Fibroblast of skin of back (primary cell): ENCODE data around the gene TYW3.
"Not testable (repeated sequence)": the region's sequence is repeated elsewhere in the genome, so short reads cannot be mapped to it uniquely, and the experiment has no call there.

Experiments used
- DNase-seq: peaks from one replicate; pipeline ENCODE4 v3.0.0-alpha.2; 2013

The TYW3 gene

GRCh38 chr1:74731399-74732052, 1.4 kb upstream of the TYW3 start:
- no peak for DNase-seq

DNA sequence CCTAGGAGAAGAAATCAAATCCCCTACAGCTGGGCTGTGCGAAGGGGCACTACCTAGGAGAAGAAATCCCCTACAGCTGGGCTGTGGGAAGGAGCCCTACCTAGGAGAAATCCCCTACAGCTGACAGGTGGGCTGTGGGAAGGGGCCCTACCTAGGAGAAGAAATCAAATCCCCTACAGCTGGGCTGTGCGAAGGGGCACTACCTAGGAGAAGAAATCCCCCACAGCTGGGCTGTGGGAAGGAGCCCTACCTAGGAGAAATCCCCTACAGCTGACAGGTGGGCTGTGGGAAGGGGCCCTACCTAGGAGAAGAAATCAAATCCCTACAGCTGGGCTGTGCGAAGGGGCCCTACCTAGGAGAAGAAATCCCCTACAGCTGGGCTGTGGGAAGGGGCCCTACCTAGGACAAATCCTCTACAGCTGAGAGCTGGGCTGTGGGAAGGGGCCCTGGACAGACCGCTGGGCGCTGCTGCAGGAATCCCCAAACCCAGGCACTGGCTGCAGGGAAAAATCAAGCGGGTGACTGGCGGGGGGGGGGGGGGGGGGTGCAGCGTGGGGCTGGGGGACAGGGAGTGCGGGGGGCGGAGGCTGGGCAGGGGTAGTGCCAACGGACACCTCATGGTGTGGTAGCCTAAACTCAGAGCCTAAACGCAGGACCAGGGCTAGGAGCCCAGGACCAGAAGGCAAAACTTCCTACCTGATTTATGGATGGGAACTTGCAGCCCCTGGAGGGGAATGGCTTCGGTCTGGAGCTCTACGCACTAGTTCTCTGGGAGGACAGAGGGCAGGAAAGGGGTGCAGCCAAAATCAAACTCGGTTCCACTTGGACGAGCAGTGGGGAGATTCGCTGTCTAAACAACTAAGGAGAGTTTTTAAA, 643 bp upstream of the TYW3 start:
- DNase-seq = not testable (repeated sequence)

DNA sequence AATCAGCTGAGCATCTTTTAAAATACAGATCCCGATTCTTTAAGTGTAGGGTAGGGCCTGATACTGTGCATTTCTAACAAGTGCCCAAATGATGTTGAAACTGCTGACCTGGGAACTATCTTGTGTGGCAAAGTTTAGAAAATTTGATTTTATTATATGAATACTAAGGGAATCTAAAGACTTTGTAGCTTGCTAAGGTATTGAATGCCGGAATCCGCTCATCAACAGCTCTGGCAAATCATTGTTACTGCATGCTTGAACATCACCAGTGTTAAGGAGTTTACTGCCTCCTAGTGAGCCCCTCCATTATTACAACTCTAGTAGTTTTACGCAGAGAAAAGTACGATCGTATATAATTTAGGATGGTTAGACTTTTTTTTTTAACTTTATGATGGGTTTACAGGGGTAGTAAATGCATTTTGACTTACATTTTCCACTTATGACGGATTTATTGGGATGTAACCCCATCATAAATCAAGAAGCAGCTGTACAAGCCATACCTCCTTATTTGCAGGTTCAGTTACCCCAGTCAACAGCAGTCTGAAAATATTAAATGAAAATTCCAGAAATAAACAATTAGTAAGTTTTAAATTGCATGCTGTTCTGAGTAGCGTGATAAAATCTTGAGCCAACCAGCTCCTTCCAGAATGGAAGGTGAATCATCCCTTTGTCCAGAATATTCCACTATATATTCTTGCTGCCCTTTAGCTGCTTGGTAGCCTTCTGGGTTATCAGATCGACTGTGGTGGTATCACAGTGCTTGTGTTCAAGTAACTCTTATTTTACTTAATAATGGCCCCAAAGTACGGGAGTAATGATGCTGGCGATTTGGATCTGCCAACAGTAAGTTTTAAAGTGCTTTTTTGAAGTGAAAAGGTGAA, 892 bp downstream of the TYW3 start:
- DNase-seq = peak; percentile 77

DNA sequence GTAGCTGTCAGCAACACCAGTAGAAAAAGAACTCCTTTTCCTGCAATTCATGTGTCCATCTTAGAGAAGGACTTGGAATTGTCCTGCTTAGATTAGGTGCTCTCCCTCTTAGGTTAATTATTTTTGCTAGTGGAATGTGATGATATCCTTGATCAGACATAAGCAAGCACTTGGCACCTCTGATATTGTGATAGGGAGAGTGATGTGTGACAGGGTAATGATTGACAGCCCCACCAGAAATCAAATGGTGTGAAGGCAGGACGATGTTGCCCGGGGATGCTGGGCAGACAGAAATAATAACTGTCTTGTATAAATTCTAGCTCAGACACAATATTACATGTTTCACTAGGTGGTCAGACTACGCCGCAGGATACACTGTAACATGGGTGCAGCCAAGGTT, 4.4 kb downstream of the TYW3 start:
- DNase-seq = no peak

DNA sequence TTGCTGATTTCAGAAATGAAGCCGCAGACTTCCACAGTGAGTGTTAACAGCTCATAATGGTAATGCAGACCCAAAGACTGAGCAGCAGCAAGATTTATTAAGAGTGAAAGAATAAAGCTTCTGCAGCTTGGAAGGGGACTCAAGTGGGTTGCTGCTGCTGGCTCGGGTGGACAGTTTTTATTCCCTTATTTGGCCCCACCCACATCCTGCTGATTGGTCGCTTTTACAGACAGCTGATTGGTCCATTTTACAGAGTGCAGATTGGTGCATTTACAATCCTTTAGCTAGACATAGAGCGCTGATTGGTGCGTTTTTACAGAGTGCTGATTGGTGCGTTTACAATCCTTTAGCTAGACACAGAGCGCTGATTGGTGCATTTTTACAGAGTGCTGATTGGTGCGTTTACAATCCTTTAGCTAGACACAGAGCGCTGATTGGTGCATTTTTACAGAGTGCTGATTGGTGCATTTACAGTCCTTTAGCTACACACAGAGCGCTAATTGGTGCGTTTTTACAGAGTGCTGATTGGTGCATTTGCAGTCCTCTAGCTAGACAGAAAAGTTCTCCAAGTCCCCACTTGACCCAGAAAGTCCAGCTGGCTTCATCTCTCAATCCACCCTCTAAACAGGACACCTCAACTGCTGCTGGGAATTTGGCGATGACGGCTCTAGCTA, 7.5 kb downstream of the TYW3 start:
- DNase-seq = not testable (repeated sequence)

- DNase-seq = not testable (repeated sequence)
Observed at GRCh38 chr1:74745247-74745646, 12.3 kb downstream of the TYW3 start.

DNA sequence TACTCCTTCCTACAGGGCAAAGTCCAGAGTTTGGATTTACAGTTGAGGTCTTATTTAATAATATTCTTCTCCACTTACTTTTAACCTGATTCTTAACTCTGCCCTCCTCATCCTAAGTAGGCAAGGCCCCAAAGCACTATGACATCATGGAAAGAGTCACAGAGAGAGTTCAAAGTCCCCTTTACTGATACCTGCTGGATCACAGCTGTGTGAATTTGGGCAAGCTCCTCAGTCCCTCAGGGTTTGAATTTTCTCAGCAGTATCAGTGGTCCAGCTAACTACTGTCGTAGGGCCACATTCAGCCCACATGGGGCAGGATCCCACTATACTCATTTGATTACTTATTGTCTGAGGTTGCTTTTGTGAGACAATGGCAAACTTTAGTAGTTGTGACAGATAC, 16.0 kb downstream of the TYW3 start:
- no peak for DNase-seq

DNA sequence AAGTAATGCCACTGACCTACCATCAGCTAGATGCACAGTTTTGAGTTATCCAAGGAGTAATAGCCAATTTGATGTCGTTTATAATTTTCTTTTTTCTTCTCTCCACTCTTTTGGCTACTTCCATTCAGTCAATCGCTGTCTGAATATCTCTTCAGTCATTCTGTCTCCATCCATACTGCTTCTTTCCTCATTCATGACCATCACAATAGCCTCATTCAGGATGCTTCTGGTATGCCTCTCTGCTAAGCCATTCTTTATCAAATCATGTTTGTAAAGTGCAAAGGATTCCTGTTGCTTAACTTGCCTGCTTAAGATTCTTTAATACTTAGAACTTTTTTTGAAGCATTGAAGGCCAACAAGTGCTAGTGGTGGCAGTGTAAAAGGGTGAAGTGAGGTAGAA, 20.2 kb downstream of the TYW3 start:
- DNase-seq = no peak

GRCh38 chr1:74755475-74755874, 22.5 kb downstream of the TYW3 start:
- no peak for DNase-seq

- DNase-seq = not testable (repeated sequence)
Observed at GRCh38 chr1:74756650-74757049, 23.7 kb downstream of the TYW3 start.

DNA sequence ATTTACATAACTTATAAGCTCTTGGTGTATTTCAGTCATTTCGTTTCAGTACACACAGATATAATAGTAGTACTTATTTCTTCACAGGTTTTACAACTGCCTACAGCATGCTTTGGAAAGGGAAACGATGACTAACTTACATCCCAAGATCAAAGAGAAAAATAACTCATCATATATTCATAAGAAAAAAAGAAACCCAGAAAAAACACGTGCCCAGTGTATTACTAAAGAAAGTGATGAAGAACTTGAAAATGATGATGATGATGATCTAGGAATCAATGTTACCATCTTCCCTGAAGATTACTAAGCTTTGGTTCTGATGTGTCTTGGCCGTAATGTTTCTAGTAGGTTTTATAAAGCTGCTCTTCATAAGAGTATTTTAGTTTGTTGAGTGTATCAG, 30.9 kb downstream of the TYW3 start:
- DNase-seq = no peak

- no peak for DNase-seq
Observed at GRCh38 chr1:74766579-74766978, 33.6 kb downstream of the TYW3 start.

GRCh38 chr1:74767490-74767889, 34.5 kb downstream of the TYW3 start:
- peak; percentile 13 for DNase-seq

DNA sequence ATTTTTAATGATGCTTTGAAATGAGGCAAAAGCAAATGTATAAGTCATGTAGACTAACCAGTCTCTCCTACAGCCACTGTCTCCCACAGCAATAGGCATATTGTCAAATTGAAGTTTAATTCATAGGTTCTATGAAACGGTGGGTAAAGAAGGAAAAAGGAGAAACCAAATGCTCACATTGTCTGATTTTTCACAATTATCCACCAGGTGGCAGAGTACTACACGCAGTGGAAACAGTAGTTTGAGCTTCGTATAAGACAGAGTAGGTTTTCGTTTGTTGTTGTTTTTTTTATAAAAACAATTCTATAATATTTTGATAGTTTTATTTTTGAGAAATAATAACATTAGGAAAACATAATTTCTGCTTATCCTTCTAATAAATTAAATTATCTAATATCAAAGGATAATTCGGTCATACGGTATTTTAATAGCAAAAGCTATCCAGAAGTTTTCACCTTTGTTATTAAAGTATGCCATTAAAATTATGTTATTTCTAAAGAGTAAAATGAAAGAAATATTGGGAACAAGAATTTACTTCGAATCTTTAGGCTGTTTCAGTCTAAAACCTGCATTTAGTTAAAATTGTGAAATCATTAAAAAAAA, 39.1 kb downstream of the TYW3 start:
- DNase-seq = peak; percentile 57

DNA sequence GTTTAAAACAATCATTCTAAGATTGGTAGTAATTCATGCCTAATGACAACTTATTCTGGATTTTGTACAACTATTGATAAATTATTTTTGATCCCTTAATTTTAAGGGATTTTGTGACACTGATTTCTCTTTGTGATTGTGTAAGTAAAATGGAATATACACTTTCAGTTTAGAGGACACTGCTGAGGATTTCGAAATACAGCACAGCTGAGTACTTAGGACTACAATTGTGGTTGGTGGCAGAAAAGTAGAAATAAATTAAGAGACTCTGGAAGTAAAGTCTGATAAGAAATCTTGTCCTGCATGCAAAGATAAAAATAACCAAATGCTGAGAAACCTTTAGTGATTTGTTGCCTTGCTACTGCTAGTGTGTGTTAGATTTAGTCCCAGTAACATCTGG, 40.0 kb downstream of the TYW3 start:
- no peak for DNase-seq

DNA sequence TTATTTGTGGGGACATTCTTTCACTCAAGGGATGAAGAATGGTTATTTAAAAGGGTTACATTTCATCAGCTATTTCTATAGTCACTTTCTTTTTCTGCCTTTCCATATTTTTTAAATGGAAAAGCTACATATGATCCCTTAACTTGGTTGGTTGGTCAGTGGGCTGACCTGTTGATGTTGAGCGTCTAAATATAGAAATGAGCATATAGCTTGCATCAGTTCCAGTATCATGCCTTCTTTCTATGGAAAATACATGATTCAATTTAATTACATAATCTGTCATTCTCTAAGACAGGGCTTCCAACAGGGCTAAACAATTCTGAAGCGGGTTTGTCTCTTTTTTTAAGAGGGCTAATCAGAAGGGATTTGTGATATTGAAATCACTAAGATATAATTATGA, 40.6 kb downstream of the TYW3 start:
- DNase-seq = no peak

DNA sequence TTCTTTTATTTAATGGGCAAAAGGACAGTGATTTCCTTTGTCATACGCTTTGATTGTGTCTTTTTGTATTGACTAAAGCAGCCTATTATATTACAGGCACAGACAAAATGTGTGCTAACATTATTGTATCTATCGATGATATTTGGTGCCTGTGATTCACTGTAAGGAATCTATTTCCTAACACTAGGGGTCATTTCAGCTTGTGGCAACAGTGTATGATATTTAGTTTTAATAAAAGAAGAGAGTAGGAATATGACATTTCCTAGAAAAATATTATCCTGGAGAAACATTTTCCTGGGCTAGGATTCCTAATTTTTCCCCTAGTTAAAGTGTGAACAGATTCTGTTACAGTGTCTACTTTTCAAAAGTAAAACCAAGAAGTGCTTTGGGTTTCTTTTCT, 42.8 kb downstream of the TYW3 start:
- DNase-seq = no peak

DNA sequence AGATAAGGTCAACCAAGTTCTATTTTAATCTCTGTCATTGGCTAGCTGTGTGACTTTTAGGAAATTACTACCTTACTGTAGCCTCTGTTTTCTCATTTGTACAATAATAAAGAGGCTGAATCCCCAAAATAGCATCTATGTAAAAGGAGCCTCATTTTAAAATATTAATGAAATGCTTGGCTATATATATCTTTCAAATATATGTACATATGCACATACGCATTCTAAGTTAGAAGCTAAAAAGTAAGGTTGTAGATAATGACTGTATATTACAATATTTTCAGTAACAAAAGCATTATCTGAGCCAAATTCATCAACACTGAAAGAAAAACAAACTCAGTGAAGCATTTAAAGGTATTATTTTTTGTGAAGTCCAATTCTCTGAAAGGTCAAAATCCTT, 44.6 kb downstream of the TYW3 start:
- no peak for DNase-seq

DNA sequence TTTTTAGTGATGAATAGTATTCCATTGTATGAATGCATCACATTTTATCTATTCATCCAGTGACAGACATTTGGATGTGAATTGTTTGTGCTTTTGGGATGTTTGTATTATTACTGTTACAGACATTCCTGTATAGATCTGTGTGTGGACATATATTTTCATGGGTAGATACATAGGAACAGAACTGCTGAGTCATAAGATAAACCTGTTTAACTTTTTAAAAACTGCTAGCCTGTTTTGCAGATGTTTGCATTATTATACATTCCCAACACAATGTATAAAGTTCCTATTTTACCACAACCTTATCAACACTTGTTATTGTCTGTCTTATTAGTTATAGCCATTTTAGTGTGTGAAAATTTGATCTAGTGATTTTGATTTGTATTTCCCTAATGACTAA, 46.8 kb downstream of the TYW3 start:
- no peak for DNase-seq

DNA sequence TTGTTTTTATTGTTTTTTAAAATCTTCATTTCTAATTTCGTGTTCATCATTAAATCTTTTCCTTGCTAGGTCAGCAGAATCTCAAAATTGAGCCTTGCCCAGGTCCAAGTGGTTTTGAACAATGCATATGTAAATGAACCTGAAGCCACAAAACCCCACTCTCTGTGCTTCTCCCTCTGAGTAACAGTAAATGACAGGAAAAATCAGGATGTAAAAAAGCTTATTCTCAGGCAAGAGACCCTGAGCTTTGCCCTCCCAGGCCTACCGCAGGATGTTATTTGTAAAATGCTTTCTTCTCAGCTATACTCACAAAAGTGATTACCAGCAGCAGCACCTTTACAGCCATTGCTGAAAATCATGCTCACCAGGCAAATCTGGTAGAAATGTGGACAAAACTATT, 47.6 kb downstream of the TYW3 start:
- DNase-seq = no peak

DNA sequence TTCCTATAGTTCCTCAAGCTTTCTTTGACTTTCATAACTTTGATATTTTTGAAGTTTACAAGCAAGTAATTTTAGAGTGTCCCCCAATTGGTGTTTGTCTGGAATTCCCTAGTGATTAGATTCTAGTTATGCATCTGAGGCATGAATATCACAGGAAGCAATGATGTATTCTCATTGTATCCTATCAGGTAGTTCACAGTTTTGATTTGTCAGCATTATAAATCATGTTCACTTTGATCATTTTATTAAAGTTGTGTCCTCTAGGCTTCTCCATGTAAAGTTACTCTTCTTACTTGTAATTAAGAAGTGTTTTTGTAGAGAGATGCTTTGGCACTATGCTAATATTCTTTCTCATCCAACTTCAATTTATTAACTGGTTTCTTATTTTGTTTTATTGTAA, 53.0 kb downstream of the TYW3 start:
- DNase-seq = no peak

DNA sequence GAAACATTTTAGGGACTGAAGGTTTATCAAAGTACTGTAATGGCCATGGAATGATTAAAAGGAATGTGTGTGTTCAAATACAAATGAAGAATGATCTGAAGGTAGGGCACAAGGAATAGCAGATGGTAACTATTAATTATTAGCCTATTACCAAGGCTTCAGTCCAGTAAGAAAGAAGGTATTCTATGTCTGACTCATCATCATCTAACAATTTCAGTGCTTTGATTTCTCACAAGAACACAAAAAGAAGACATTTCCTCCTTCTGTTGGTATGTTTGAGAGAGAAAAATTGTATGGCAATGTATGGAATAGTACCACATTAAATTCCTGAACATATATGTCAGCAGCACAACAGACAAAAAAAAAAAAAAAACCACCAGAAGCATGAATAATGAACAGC, 57.5 kb downstream of the TYW3 start:
- peak; percentile 80 for DNase-seq
